GM18951 (cell line): ENCODE results near the gene ABCG1.

Experiments
- POLR2A ChIP-seq: IDR thresholded peaks from 4 replicates; pipeline ENCODE4 v1.6.1; 2011; ENCODE audit warnings: mild to moderate bottlenecking; ENCODE audit not compliant: insufficient read length, insufficient read depth; ENCODE audit errors: extremely low read depth
- in situ Hi-C: fragments of 300-500 bp; cut with MboI; formaldehyde crosslinking; loops from one replicate; pipeline ENCODE4 v1.12.0; 2022; ENCODE audit warnings: low sequenced_read_pairs, mixed read lengths, inconsistent platforms; ENCODE audit not compliant: unreplicated experiment

Gene ABCG1

GRCh38 chr21:42198929-42199867 is 19.7 kb upstream of the ABCG1 start:
- in situ Hi-C loops, result no loop called here
- no peak for TF ChIP-seq POLR2A

GRCh38 chr21:42199868-42200463 is 19.0 kb upstream of the ABCG1 start:
- no peak for TF ChIP-seq POLR2A
- in situ Hi-C loops, result no loop called here

- TF ChIP-seq POLR2A, result no peak
- in situ Hi-C loops, result no loop called here
These were observed 17.9 kb upstream of the ABCG1 start for GRCh38 chr21:42200906-42201614.

- TF ChIP-seq POLR2A, result no peak
- in situ Hi-C loops, result no loop called here
These were observed 17.3 kb upstream of the ABCG1 start for GRCh38 chr21:42201615-42202161.

GRCh38 chr21:42202321-42202720 is 16.6 kb upstream of the ABCG1 start:
- TF ChIP-seq POLR2A, result no peak
- in situ Hi-C loops, result no loop called here

- in situ Hi-C loops, result no loop called here
- no peak for TF ChIP-seq POLR2A
These were observed 15.6 kb upstream of the ABCG1 start for GRCh38 chr21:42203321-42203720.

GRCh38 chr21:42203936-42204335 is 15.0 kb upstream of the ABCG1 start:
- in situ Hi-C loops, result no loop called here
- no peak for TF ChIP-seq POLR2A

- no peak for TF ChIP-seq POLR2A
- in situ Hi-C loops, result no loop called here
These were observed 11.5 kb upstream of the ABCG1 start for GRCh38 chr21:42207426-42207825.

- TF ChIP-seq POLR2A, result no peak
- in situ Hi-C loops, result no loop called here
These were observed 10.9 kb upstream of the ABCG1 start for GRCh38 chr21:42208036-42208435.

GRCh38 chr21:42208801-42209490 is 10.0 kb upstream of the ABCG1 start:
- in situ Hi-C loops, result no loop called here
- TF ChIP-seq POLR2A, result no peak

- in situ Hi-C loops, result no loop called here
- no peak for TF ChIP-seq POLR2A
These were observed 9.0 kb upstream of the ABCG1 start for GRCh38 chr21:42209801-42210479.

- in situ Hi-C loops, result no loop called here
- TF ChIP-seq POLR2A, result no peak
These were observed 6.7 kb upstream of the ABCG1 start for GRCh38 chr21:42212266-42212665.
